Stimulated activated CD4-positive, alpha-beta T cell treated with anti-CD3 and anti-CD28 coated beads, TNF-alpha, amount 100 ng/mL, for 24 hours (primary cell): Measurements from ENCODE around the gene CCDC134.
A peak's percentile ranks its signal among the peaks of the same experiment; 100 is the strongest.

Source experiments
- DNase-seq, 3 experiments: peaks; one replicate each; pipeline ENCODE4 v3.0.0-alpha.2; 2020; ENCODE audit warnings: low read depth in 3 of 3

The CCDC134 gene

GRCh38 chr22:41800348-41801146 is at the start of gene CCDC134:
TSS of gene CCDC134 (plus strand) at chr22:41800679. CDS start at chr22:41808891, 8,212 bp downstream.
- peak; percentile 80 to 91 (median 82) for DNase-seq

- DNase-seq: no peak
Measured at GRCh38 chr22:41752011-41752970, 48.2 kb upstream of the CCDC134 start.

- DNase-seq: no peak
Measured at GRCh38 chr22:41753984-41754383, 46.5 kb upstream of the CCDC134 start.

GRCh38 chr22:41757502-41757901 is 43.0 kb upstream of the CCDC134 start:
- DNase-seq: no peak

- no peak for DNase-seq
Measured at GRCh38 chr22:41758231-41758630, 42.2 kb upstream of the CCDC134 start.

- peak in 1 of 3 experiments; percentile 30 for DNase-seq
Measured at GRCh38 chr22:41762980-41763779, 37.3 kb upstream of the CCDC134 start.

GRCh38 chr22:41766476-41766875 is 34.0 kb upstream of the CCDC134 start:
- DNase-seq: no peak

GRCh38 chr22:41768430-41768829 is 32.0 kb upstream of the CCDC134 start:
- DNase-seq: no peak

- DNase-seq: no peak
Measured at GRCh38 chr22:41770715-41771468, 29.6 kb upstream of the CCDC134 start.

GRCh38 chr22:41772198-41772597 is 28.3 kb upstream of the CCDC134 start:
- no peak for DNase-seq

GRCh38 chr22:41772645-41773044 is 27.8 kb upstream of the CCDC134 start:
- no peak for DNase-seq

GRCh38 chr22:41775338-41775737 is 25.1 kb upstream of the CCDC134 start:
- DNase-seq: no peak

- no peak for DNase-seq
Measured at GRCh38 chr22:41775976-41776375, 24.5 kb upstream of the CCDC134 start.

- DNase-seq: no peak
Measured at GRCh38 chr22:41776381-41776780, 24.1 kb upstream of the CCDC134 start.

- DNase-seq: no peak
Measured at GRCh38 chr22:41777749-41778425, 22.6 kb upstream of the CCDC134 start.

- peak in 1 of 3 experiments; percentile 16 for DNase-seq
Measured at GRCh38 chr22:41779929-41780505, 20.5 kb upstream of the CCDC134 start.

- DNase-seq: peak; percentile 75 to 86 (median 81)
Measured at GRCh38 chr22:41780746-41781505, 19.6 kb upstream of the CCDC134 start.

- no peak for DNase-seq
Measured at GRCh38 chr22:41781507-41781906, 19.0 kb upstream of the CCDC134 start.

GRCh38 chr22:41782316-41782715 is 18.2 kb upstream of the CCDC134 start:
- DNase-seq: peak in 1 of 3 experiments; percentile 20
